Measurements from ENCODE around the gene SRRT.

SRRT gene

GRCh38 chr7:100856871-100857282 is 18.0 kb upstream of the SRRT start:
- no peak for DNase-seq

GRCh38 chr7:100859856-100860255 is 15.0 kb upstream of the SRRT start:
- DNase-seq, result no peak

GRCh38 chr7:100860702-100861615 is 13.9 kb upstream of the SRRT start:
- no peak for DNase-seq

- no peak for DNase-seq
Observed at GRCh38 chr7:100861616-100861985, 13.3 kb upstream of the SRRT start.

GRCh38 chr7:100863406-100863950 is 11.4 kb upstream of the SRRT start:
- DNase-seq, result no peak

GRCh38 chr7:100864263-100864845 is 10.5 kb upstream of the SRRT start:
- no peak for DNase-seq

GRCh38 chr7:100865372-100865911 is 9.5 kb upstream of the SRRT start:
- DNase-seq, result no peak

- DNase-seq, result no peak
Observed at GRCh38 chr7:100865938-100866728, 8.8 kb upstream of the SRRT start.

- DNase-seq, result no peak
Observed at GRCh38 chr7:100866729-100867039, 8.2 kb upstream of the SRRT start.

GRCh38 chr7:100867040-100867775 is 7.7 kb upstream of the SRRT start, which contains the start of gene TRIP6:
TSS of gene TRIP6 (plus strand) at chr7:100867387. CDS start at chr7:100867498, 111 bp downstream.
- DNase-seq, result peak; percentile 60

GRCh38 chr7:100867776-100868485 is 7.0 kb upstream of the SRRT start:
- DNase-seq, result no peak

- no peak for DNase-seq
Observed at GRCh38 chr7:100873599-100874299, 1.2 kb upstream of the SRRT start.

- no peak for DNase-seq
Observed at GRCh38 chr7:100874300-100874576, 665 bp upstream of the SRRT start.

GRCh38 chr7:100875356-100875751 is 451 bp downstream of the SRRT start:
- no peak for DNase-seq

- no peak for DNase-seq
Observed at GRCh38 chr7:100878013-100878412, 3.1 kb downstream of the SRRT start.

- DNase-seq, result no peak
Observed at GRCh38 chr7:100878685-100879084, 3.8 kb downstream of the SRRT start.

- no peak for DNase-seq
Observed at GRCh38 chr7:100879685-100880261, 4.9 kb downstream of the SRRT start.

GRCh38 chr7:100880645-100881044 is 5.7 kb downstream of the SRRT start:
- no peak for DNase-seq

GRCh38 chr7:100881136-100881535 is 6.2 kb downstream of the SRRT start:
- no peak for DNase-seq

GRCh38 chr7:100882201-100882600 is 7.3 kb downstream of the SRRT start:
- DNase-seq, result no peak

All from activated T-cell treated with anti-CD3 and anti-CD28 coated beads for 4 hours (primary cell).